ENCODE measurements around the gene FAM227B. TPM values are rescaled to one million over a fixed set of nuclear protein-coding genes. Genes with fewer than 3 reads are reported as not detected.
A peak's percentile ranks its signal among the peaks of the same experiment; 100 is the strongest.
"Not testable (repeated sequence)": the region's sequence is repeated elsewhere in the genome, so short reads cannot be mapped to it uniquely, and the experiment has no call there.

The FAM227B gene
- total and polyA plus RNA-seq, 2 experiments from 2014 or later: 10.4 to 23.6 TPM

DNA sequence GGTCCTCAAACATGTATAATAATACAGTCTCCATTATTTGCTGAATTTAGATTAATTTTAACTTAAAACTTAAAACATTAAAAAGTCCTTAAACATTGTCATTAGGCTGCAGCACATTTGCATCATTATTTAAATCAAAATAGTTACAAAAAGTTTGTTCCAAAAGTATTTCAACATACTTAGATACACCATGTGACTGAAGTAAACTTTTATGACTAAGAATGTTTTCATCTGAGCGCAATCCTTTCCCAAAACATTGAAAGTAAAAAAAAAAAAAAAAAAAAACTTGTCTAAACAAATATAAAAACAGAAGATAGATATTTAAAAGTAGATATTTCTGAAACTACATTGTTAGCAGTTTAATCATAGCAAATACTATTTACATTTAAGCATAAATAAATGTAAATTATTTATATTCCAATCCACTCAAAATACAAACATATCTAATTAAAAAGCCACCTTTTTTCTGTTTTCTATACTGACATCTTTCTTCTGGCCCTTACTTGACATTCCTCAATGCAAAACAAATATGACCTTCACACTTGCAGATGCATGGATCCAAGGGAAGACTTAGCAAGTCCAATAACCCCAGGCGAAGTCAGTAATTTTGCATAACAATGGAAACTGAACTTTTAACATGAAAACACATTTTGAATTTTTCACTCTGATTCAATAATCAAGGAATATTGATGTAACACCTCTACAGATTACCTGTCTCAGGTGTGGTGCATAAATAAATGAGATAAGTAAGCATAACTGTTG, 10.3 kb downstream of the FAM227B start:
- no peak overlapping the region for H3K27ac ChIP-seq
- peak in 1 of 2 donors; percentile 24 for DNase-seq (ENCODE audit: low read depth in 1 of 2, low spot score in 1 of 2)
- no peak for TF ChIP-seq CTCF (IDR thresholded peaks at IDR 0.05; ENCODE audit: low read depth, low read length)
- H3K27me3 ChIP-seq: no peaks in the 10 kb centered on the region
- H3K4me3 ChIP-seq: no peak overlapping the region
- H3K9me3 ChIP-seq (ENCODE audit: low read depth): no peaks in the 10 kb centered on the region
- no peaks in the 10 kb centered on the region for H3K4me1 ChIP-seq (ENCODE audit: low read depth)
- H3K36me3 ChIP-seq: peaks cover 6% of the 10 kb centered on the region

GRCh38 chr15:49606594-49606993, 14.0 kb downstream of the FAM227B start:
- DNase-seq (ENCODE audit: low read depth in 1 of 2, low spot score in 1 of 2): peak in 1 of 2 donors; percentile 11

DNA sequence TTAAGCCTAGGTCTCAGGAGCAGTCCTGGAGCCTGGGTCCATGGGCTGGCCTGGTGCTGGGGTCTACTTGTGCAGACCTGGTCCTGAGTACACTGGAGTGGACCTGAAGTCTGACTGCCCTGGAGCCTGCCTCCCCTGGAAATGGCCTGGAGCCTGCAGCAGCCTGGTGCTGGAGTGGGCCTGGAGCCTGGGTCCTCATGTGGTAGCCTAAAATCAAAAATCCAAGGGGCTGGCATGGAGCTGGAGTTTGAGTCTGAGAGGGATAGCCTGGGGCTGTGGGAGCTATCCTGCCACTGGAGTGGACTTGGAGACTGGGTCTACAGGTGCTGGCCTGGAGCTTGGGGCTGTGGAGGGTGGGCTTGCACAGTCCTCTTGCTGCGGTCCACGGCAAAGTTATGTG, 15.0 kb downstream of the FAM227B start:
- H3K36me3 ChIP-seq: peaks cover under 1% of the 10 kb centered on the region
- H3K27me3 ChIP-seq: no peaks in the 10 kb centered on the region
- H3K4me1 ChIP-seq (ENCODE audit: low read depth): no peaks in the 10 kb centered on the region
- no peak overlapping the region for H3K27ac ChIP-seq
- H3K9me3 ChIP-seq (ENCODE audit: low read depth): no peaks in the 10 kb centered on the region
- no peak for TF ChIP-seq CTCF (IDR thresholded peaks at IDR 0.05; ENCODE audit: low read depth, low read length)
- no peak overlapping the region for H3K4me3 ChIP-seq
- no peak for DNase-seq (ENCODE audit: low read depth in 1 of 2, low spot score in 1 of 2)

More at GRCh38 chr15:49606594-49606993, 14.0 kb downstream of the FAM227B start:
- Histone ChIP-seq H3K9me3 (ENCODE audit: low read depth) (no peaks in the 10 kb centered on the region), H3K27me3 (no peaks in the 10 kb centered on the region), H3K4me1 (ENCODE audit: low read depth) (no peaks in the 10 kb centered on the region), H3K4me3 (no peak overlapping the region), H3K27ac (no peak overlapping the region), H3K36me3 (peaks cover 6% of the 10 kb centered on the region)
- TF ChIP-seq CTCF (IDR thresholded peaks at IDR 0.05; ENCODE audit: low read depth, low read length): no peak

- Histone ChIP-seq H3K4me3 (no peak overlapping the region), H3K27me3 (no peaks in the 10 kb centered on the region), H3K36me3 (no peaks in the 10 kb centered on the region), H3K9me3 (ENCODE audit: low read depth) (no peaks in the 10 kb centered on the region), H3K27ac (no peak overlapping the region), H3K4me1 (ENCODE audit: low read depth) (no peaks in the 10 kb centered on the region)
- no peak for TF ChIP-seq CTCF (IDR thresholded peaks at IDR 0.05; ENCODE audit: low read depth, low read length)
- no peak for DNase-seq (ENCODE audit: low read depth in 1 of 2, low spot score in 1 of 2)
These were observed 15.8 kb downstream of the FAM227B start for GRCh38 chr15:49604625-49605409.

- H3K36me3 ChIP-seq; H3K27me3 ChIP-seq; H3K27ac ChIP-seq; H3K4me1 ChIP-seq (ENCODE audit: low read depth); H3K9me3 ChIP-seq (ENCODE audit: low read depth); DNase-seq (ENCODE audit: low read depth in 1 of 2, low spot score in 1 of 2); H3K4me3 ChIP-seq: not testable (repeated sequence)
These were observed 27.7 kb downstream of the FAM227B start for GRCh38 chr15:49592829-49593316.

DNA sequence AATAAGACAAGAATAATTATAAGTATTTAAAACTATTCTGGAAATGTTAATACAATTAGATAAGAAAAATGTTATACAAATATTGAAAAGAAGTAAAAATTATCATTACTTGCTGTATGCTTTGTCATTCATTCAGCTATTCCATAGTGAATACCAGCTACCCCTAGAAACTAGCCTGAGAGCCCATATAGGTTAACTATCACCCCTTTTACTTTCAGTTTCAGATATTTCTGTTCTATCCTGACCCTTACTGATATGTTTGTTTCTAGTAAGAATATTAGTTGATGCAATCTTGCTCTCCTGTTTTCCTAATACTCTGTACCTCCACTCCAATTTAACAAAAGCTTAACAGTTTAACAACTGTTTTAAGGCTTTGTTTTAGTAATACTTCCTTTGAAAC, 31.6 kb downstream of the FAM227B start:
- H3K4me1 ChIP-seq (ENCODE audit: low read depth): no peaks in the 10 kb centered on the region
- peak in 1 of 2 donors; percentile 18 for DNase-seq (ENCODE audit: low read depth in 1 of 2, low spot score in 1 of 2)
- TF ChIP-seq CTCF (IDR thresholded peaks at IDR 0.05; ENCODE audit: low read depth, low read length): no peak

More for the DNA sequence above, 31.6 kb downstream of the FAM227B start:
- H3K27me3 ChIP-seq: no peaks in the 10 kb centered on the region
- no peaks in the 10 kb centered on the region for H3K36me3 ChIP-seq
- no peak overlapping the region for H3K4me3 ChIP-seq
- no peak overlapping the region for H3K27ac ChIP-seq
- no peaks in the 10 kb centered on the region for H3K9me3 ChIP-seq (ENCODE audit: low read depth)
